Pulmonary artery endothelial cell (primary cell): Measurements from ENCODE around the gene TAMALIN. TPM values are rescaled to one million over a fixed set of nuclear protein-coding genes. Genes with fewer than 3 reads are reported as not detected.
"Not testable (repeated sequence)": the region's sequence is repeated elsewhere in the genome, so short reads cannot be mapped to it uniquely, and the experiment has no call there.

Source experiments
- DNase-seq: peaks from one replicate; pipeline ENCODE4 v3.0.0-alpha.2; 2011; ENCODE audit warnings: low read depth, low spot score
- total RNA-seq: library from RNA; depleted of rRNA; stranded (reverse); fragments of >200 nt; gene quantifications from 2 replicates; pipeline ENCODE4 v1.2.3, GENCODE V29; 2014

TAMALIN gene
- total RNA-seq, result 42.7 and 42.8 TPM in 2 replicates

- no peak for DNase-seq
Observed at GRCh38 chr12:52006726-52007157, at the start of gene TAMALIN. Gene TAMALIN, plus strand, starts transcription at chr12:52006946. Its CDS starts 74 bp downstream, at chr12:52007020.

GRCh38 chr12:51958542-51958941 is 48.2 kb upstream of the TAMALIN start:
- DNase-seq, result no peak

- DNase-seq, result no peak
Observed at GRCh38 chr12:51959211-51959610, 47.5 kb upstream of the TAMALIN start.

GRCh38 chr12:51959921-51960320 is 46.8 kb upstream of the TAMALIN start:
- no peak for DNase-seq

GRCh38 chr12:51960488-51960887 is 46.3 kb upstream of the TAMALIN start:
- no peak for DNase-seq

- no peak for DNase-seq
Observed at GRCh38 chr12:51960890-51961289, 45.9 kb upstream of the TAMALIN start.

GRCh38 chr12:51961834-51962233 is 44.9 kb upstream of the TAMALIN start:
- DNase-seq, result no peak

GRCh38 chr12:51962737-51963136 is 44.0 kb upstream of the TAMALIN start:
- no peak for DNase-seq

GRCh38 chr12:51963477-51963876 is 43.3 kb upstream of the TAMALIN start:
- DNase-seq, result no peak

GRCh38 chr12:51969643-51970042 is 37.1 kb upstream of the TAMALIN start:
- no peak for DNase-seq

- peak; percentile 47 for DNase-seq
Observed at GRCh38 chr12:51970904-51971646, 35.7 kb upstream of the TAMALIN start.

GRCh38 chr12:51971679-51972421 is 34.9 kb upstream of the TAMALIN start:
- no peak for DNase-seq

GRCh38 chr12:51972422-51972812 is 34.3 kb upstream of the TAMALIN start:
- DNase-seq, result no peak

GRCh38 chr12:51972849-51973273 is 33.9 kb upstream of the TAMALIN start:
- peak; percentile 74 for DNase-seq

GRCh38 chr12:51973560-51973959 is 33.2 kb upstream of the TAMALIN start:
- no peak for DNase-seq

- DNase-seq, result no peak
Observed at GRCh38 chr12:51974646-51975045, 32.1 kb upstream of the TAMALIN start.

GRCh38 chr12:51975196-51975595 is 31.6 kb upstream of the TAMALIN start:
- DNase-seq, result no peak

GRCh38 chr12:51976376-51977160 is 30.2 kb upstream of the TAMALIN start:
- DNase-seq, result no peak

GRCh38 chr12:51977320-51977753 is 29.4 kb upstream of the TAMALIN start:
- DNase-seq, result no peak

- not testable (repeated sequence) for DNase-seq
Observed at GRCh38 chr12:51979306-51979705, 27.4 kb upstream of the TAMALIN start.

- no peak for DNase-seq
Observed at GRCh38 chr12:51980051-51980808, 26.5 kb upstream of the TAMALIN start.
